GM18873 (cell line): Measurements from ENCODE around the gene GGTLC1.
"Not testable (repeated sequence)": the region's sequence is repeated elsewhere in the genome, so short reads cannot be mapped to it uniquely, and the experiment has no call there.

Experiments used
- ATAC-seq: cut with Tn5 transposase; IDR thresholded peaks from one replicate; pipeline ENCODE4 v1.9.1; 2021; ENCODE audit warnings: mild to moderate bottlenecking, moderate library complexity, moderate number of reproducible peaks; ENCODE audit not compliant: unreplicated experiment, low FRiP score

Gene GGTLC1

DNA sequence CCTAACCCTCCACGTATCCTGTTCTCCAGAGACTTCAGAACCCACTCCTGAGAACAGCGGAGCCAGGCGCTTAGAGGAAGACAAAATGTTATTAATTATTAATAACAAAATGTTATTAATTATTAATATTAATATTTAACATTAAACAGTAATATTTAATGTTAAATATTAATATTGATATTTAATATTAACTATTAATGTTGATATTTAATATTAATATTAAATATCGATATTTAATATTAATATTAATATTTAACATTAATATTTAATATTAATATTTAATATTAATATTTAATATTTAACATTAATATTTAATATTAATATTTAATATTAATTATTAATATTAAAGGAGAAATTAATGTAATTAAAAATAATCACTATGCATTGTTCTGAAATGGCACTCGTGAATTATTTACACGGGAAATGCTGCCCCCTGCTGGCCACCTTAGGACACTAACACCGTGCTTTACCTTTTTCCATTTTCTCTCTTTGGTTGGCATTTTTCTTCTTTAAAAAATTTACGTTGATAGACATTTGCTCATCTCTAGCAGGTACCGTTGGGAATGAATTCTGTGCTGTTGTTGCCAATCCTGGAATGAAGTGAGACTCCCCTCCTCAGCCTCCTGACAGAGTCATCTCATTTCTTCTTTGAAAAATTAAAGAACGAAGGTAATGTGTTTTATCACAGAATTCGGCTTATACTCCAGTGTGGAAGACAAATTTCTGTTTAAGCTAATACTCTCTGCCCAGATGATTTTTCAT is 7.5 kb upstream of the GGTLC1 start:
- ATAC-seq: no peak

- ATAC-seq: not testable (repeated sequence)
Measured at GRCh38 chr20:23995291-23995690, 6.7 kb upstream of the GGTLC1 start.

GRCh38 chr20:23994001-23994633 is 5.5 kb upstream of the GGTLC1 start:
- ATAC-seq: not testable (repeated sequence)

DNA sequence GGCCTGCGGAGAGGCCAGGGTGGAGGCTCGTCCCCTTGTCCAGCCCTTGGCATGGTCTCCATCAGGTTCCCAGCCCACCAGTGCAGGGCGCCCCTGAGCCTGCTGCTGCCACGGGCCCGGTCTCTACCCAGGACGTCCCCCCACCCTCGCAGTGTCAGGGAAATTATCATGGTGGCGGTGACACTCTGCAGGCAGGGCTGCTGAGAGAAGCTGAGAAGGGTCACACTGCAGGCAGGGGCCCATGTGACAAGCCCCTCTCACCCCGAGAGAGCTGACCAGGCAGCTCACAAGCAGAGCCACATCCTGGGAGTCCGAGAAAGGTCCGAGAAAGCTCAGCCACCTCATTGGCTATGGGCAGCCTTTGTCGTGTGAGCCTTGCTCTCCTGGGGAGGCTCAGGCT is 4.9 kb upstream of the GGTLC1 start:
- ATAC-seq: not testable (repeated sequence)

DNA sequence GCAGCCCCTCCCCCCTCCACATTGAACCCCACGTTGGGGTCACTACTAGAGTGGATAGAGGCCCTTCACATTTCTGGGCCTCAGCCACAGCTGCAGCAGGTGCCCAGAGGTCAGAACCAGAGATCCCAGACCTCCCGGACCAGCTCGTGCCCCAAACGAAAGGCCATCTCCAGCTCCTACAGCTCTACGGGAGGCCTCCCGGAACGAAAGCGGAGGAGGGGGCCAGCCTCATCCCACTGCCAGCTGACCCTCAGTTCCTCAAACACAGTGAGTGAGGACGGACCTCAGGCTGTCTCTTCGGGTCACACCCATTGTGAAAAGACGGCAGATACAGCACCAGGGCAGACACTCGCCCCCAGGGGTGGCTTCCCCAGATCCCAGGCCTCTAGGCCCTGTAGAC is 1.7 kb upstream of the GGTLC1 start:
- not testable (repeated sequence) for ATAC-seq

GRCh38 chr20:23988966-23989365 is 387 bp upstream of the GGTLC1 start:
- not testable (repeated sequence) for ATAC-seq

DNA sequence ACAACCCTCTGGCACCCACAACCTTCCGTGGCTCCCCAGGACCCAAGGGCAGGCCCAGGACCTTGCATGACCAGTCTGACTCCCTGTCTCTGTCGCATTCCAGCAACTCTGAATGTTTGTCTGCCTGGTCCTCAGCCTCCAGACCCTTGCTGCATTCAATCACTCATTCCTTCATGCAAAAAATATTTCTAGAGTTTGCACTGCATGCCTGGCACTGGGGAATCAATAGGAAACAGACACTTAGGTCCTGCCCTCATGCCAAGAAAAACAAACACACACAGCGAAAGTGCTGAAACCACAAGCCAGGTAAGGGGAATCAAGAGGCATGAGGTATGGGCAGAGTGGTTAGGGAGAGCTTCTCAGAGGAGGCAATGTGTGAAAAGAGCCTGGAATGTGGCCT is 1.9 kb downstream of the GGTLC1 start:
- not testable (repeated sequence) for ATAC-seq

GRCh38 chr20:23986310-23986709 is 2.3 kb downstream of the GGTLC1 start:
- ATAC-seq: not testable (repeated sequence)

GRCh38 chr20:23985790-23986225 is 2.8 kb downstream of the GGTLC1 start:
- not testable (repeated sequence) for ATAC-seq

DNA sequence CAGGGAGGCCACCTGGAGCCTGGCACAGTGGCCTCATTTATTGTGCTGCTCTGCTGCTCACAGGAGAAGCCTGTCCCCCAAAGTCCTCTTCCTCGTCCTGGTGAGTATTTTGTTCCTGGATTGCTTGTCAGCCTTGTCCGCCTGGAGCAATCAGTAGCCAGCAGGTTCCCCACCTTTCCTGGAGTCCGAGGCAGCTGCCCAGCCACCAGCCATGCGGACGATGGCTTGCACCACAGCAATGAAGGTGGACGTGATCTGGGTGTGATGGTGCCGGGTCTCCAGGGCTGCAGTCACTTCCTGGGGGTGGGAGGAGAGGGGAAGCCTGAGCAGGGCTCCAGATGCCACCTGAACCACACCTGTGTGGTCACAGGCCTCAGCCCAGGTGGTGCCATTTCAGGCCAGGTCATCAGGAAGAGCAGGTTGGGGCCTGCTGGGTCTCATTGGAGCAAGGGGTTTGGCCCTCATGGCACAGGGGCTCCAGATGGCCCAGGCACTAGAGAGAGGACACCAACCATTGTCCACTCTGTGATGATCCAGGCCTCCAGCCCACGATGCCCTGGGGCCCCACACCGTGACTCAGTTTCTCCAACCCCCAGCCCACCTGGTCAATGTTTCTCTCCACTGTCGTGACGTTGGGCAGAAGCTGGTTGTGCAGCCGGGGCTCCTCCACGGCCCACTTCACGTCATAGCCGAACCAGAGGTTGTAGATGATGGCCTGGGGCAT is 3.4 kb downstream of the GGTLC1 start:
- ATAC-seq: not testable (repeated sequence)

- ATAC-seq: not testable (repeated sequence)
Measured at GRCh38 chr20:23984476-23985023, 4.0 kb downstream of the GGTLC1 start.

DNA sequence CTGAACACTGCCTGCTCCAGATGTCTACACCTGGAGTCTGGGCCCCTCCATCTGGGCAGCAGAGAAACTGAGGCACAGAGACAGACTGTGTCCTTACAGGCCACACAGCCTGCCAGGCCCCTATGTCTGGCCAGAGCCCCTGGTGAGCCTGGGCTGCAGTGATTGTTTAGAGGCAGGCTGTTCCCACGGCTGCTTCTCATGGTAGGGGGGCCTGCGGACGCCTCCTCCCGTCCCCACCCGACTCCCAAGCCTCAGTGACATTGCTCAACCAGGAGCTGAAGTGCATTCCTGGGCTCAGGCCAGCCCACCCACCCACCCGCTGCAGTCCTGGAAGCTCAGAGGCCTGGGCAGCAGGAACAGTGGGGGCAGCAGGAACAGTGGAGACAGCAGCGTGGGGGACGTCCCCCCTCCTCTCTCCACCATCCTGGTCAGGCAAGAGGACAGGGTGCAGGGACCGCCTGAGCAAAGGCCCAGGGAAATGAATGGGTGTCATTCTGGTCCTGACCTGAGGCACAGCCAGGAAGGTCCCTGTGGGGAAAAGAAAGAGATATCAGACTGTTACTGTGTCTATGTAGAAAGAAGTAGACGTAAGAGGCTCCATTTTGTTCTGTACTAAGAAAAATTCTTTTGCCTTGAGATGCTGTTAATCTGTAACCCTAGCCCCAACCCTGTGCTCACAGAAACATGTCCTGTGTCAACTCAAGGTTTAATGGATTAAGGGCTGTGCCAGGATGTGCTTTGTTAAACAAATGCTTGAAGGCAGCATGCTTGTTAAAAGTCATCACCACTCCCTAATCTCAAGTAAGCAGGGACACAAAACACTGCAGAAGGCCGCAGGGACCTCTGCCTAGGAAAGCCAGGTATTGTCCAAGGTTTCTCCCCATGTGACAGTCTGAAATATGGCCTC is 6.2 kb downstream of the GGTLC1 start:
- ATAC-seq: not testable (repeated sequence)

DNA sequence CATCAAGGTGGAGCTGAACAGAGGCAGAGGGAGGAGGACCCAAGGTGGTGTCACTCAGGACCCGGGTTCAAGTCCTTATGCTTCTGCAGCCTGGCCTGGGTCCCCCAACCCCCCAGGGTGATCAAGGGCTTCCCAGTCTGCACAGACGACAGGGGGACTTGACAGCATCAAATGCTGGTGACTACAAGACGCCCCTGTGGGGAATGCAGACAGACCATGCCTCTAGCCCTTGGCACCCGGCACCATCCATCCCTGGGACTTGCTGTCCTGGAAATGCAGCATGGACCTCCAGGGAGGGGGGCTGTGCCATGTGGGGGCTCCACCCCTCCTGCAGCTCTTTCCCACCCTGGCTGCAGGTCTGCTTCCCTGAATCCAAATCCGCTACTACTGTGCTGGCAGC is 7.1 kb downstream of the GGTLC1 start:
- ATAC-seq: not testable (repeated sequence)

- ATAC-seq: not testable (repeated sequence)
Measured at GRCh38 chr20:23981014-23981413, 7.6 kb downstream of the GGTLC1 start.

- ATAC-seq: not testable (repeated sequence)
Measured at GRCh38 chr20:23979899-23980811, 8.4 kb downstream of the GGTLC1 start.

- ATAC-seq: not testable (repeated sequence)
Measured at GRCh38 chr20:23979380-23979779, 9.2 kb downstream of the GGTLC1 start.

- not testable (repeated sequence) for ATAC-seq
Measured at GRCh38 chr20:23978457-23978856, 10.1 kb downstream of the GGTLC1 start.

- no peak for ATAC-seq
Measured at GRCh38 chr20:23974966-23975365, 13.6 kb downstream of the GGTLC1 start.

GRCh38 chr20:23971310-23971709 is 17.3 kb downstream of the GGTLC1 start:
- no peak for ATAC-seq
